HFF-Myc (cell line): ENCODE results near the gene KCNT1.

Experiments
- DNase-seq: peaks from one replicate; pipeline ENCODE4 v3.0.0-alpha.2; 2011; ENCODE audit warnings: low read depth; ENCODE audit errors: extremely low read depth
- H3K4me3 ChIP-seq: replicated peaks from 2 replicates; pipeline ENCODE4 v1.5.1; 2011; ENCODE audit warnings: low read depth, mild to moderate bottlenecking, control low read depth, low read length
- CTCF ChIP-seq: IDR thresholded peaks from 2 replicates; pipeline ENCODE4 v1.5.1; 2012; ENCODE audit warnings: mild to moderate bottlenecking, low read depth, low read length, control low read depth; ENCODE audit errors: missing control alignments

KCNT1 gene

GRCh38 chr9:135736979-135737839 is 35.2 kb downstream of the KCNT1 start:
- TF ChIP-seq CTCF: no peak
- no peak for DNase-seq
- H3K4me3 ChIP-seq: no peak overlapping the region

GRCh38 chr9:135737840-135738521 is 36.0 kb downstream of the KCNT1 start:
- no peak overlapping the region for H3K4me3 ChIP-seq
- TF ChIP-seq CTCF: no peak
- DNase-seq: no peak

GRCh38 chr9:135739271-135740220 is 37.6 kb downstream of the KCNT1 start:
- no peak overlapping the region for H3K4me3 ChIP-seq
- TF ChIP-seq CTCF: no peak
- DNase-seq: no peak

DNA sequence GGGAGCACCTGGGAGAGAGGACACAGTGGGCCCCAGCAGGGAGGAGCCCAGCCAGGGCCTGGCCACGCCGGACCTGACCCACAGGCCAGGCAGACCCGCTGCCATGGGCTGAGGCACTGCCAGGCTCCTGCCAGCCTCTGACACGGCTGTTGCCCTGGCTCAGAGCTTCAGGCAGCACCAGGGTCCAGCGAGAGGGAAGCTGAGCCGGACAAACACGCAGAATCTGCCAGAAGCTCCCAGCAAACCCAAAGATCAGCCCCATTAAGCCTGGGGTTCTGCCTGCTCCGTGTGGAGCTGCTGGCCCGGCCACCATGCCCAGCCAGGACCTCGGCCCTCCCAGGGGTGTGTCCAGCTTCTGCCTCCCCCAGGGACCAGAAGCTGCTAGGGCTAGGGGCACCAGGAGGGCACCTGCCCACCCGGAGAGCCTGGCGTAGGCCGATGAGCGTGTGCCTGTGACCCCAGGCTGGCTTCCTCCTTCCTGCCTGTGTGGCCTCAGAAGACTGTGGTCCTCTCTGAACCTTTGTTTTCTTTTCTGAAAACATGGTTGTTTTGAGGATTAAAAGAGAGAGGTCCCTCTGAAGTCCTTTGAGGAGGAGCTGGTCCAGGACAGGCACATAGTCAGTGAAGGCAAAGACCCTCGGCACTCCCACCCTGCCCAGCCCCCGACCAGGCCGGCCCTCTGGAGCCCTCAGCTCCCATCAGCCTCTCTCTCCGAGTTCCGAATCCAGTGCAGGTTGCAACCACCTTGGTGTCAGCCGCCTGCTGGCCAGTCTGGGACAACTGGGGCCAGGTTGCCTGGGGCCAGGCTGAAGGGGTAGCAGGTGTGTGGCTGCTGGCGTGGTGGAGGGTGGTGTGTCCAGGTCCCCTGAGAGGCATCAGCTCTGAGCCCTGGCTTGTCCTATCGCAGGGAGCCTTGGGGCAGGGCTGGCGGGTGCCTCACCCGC is 39.6 kb downstream of the KCNT1 start:
- DNase-seq: no peak
- no peak for TF ChIP-seq CTCF
- no peak overlapping the region for H3K4me3 ChIP-seq

- no peak for DNase-seq
- H3K4me3 ChIP-seq: no peak overlapping the region
- TF ChIP-seq CTCF: no peak
These were observed 41.0 kb downstream of the KCNT1 start for GRCh38 chr9:135743021-135743420.
